ACC112 (cell line): ENCODE data around the gene HOXA6.

Experiments
- H2AFZ ChIP-seq: fragments of 200-600 bp; sonication (generic); one replicate; pipeline ENCODE4 v1.6.0; 2017; ENCODE audit warnings: antibody characterized with exemption, low read length; ENCODE audit not compliant: unreplicated experiment
- H3K27ac ChIP-seq: fragments of 200-600 bp; sonication (generic); 2 replicates; pipeline ENCODE4 v1.5.1; 2014; ENCODE audit warnings: low read depth, mild to moderate bottlenecking, antibody characterized with exemption, low read length, moderate library complexity
- H3K27me3 ChIP-seq: fragments of 200-600 bp; sonication (generic); 2 replicates; pipeline ENCODE4 v1.6.1; 2014; ENCODE audit warnings: mild to moderate bottlenecking, antibody characterized with exemption, low read length, moderate library complexity, mixed read lengths; ENCODE audit not compliant: insufficient read depth
- H3K36me3 ChIP-seq: fragments of 200-600 bp; sonication (generic); 2 replicates; pipeline ENCODE4 v1.6.1; 2016; ENCODE audit warnings: mild to moderate bottlenecking, antibody characterized with exemption, low read length, moderate library complexity, mixed read lengths; ENCODE audit not compliant: insufficient read depth
- H3K4me1 ChIP-seq: fragments of 200-600 bp; sonication (generic); one replicate; pipeline ENCODE4 v1.6.1; 2016; ENCODE audit warnings: low read length, mixed read lengths; ENCODE audit not compliant: insufficient read depth, unreplicated experiment, control insufficient read depth
- H3K4me3 ChIP-seq: fragments of 200-600 bp; sonication (generic); 2 replicates; pipeline ENCODE4 v1.5.1; 2014; ENCODE audit warnings: mild to moderate bottlenecking, low read depth, low read length
- H3K79me2 ChIP-seq: fragments of 200-600 bp; sonication (generic); one replicate; pipeline ENCODE4 v1.6.0; 2016; ENCODE audit warnings: low read length; ENCODE audit not compliant: control insufficient read depth, unreplicated experiment, insufficient read depth

HOXA6 gene

DNA sequence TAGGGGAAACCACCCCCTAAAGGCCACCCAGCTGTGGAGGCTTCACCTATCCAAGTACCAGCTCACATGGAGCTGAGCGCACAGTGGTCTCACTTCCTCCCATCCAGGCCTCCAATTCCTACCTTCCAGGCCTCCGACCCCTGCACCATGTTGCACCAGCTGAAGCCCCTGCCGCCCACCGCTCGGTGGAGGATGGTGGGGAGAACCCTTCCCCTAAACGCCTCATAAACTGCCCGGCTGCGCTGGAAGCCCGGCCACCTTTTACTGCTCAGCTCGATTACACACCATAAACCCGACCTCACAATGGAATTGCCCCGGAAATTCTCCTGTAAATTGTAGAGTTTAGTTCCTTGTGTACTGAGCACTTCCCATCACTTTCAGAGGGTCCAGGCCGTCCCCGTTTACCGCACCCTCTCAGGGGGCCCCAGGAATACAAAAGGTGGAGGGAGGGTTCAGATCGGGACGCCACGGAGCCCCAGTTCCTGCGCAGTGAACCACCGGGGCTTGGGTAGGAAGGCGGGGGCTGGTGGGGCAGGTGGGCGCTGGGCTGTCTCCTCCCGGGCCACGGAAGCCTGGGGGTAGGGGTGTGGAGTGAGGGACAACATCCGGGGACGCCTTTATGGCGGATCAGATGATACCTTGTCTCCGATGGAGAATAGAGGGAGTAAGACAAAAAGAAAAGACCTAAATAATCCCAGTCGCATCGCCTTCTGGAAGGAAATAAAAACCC, 10.3 kb upstream of the HOXA6 start:
- Histone ChIP-seq H3K79me2 (no peaks in the 10 kb centered on the region), H2AFZ (no peak overlapping the region), H3K36me3 (no peaks in the 10 kb centered on the region), H3K4me1 (no peaks in the 10 kb centered on the region), H3K27ac (no peak overlapping the region), H3K4me3 (no peak overlapping the region), H3K27me3 (peaks cover 95% of the 10 kb centered on the region)

- Histone ChIP-seq H2AFZ (no peak overlapping the region), H3K36me3 (no peaks in the 10 kb centered on the region), H3K4me3 (no peak overlapping the region), H3K79me2 (no peaks in the 10 kb centered on the region), H3K27me3 (peaks cover 95% of the 10 kb centered on the region), H3K4me1 (no peaks in the 10 kb centered on the region), H3K27ac (no peak overlapping the region)
Observed at GRCh38 chr7:27156916-27157701, 9.5 kb upstream of the HOXA6 start.

DNA sequence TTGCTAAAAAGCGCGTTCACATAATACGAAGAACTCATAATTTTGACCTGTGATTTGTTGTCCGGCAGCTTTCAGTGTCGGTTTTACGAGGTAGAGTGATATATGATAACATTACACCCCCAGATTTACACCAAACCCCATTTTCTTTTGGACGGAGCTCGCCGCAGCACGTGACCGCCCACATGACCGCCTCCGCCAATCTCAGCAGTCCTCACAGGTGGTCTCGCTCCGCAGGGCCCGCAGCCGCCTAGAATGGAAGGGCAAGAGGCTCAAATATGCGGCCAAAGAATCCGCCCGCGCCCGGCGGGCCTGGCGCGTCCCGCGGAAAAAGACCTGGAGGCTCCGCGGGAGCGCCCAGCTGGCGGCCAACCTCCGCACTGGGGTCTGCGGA, 8.9 kb upstream of the HOXA6 start, which contains the start of gene HOXA7:
TSS of gene HOXA7 (minus strand) at position 168 of the 391 bp plus-strand sequence. CDS start at position 38, 130 bp downstream.
- H3K4me3 ChIP-seq = peak within 1 kb of the TSS; percentile 36; the same call in 1 of the 2 replicates
- peaks cover 97% of the 10 kb centered on the region for H3K27me3 ChIP-seq
- H3K4me1 ChIP-seq = no peaks in the 10 kb centered on the region
- no peaks in the 10 kb centered on the region for H3K79me2 ChIP-seq
- no peak within 1 kb of the TSS for H3K27ac ChIP-seq
- H3K36me3 ChIP-seq = no peaks in the 10 kb centered on the region
- H2AFZ ChIP-seq = no peak within 1 kb of the TSS

- Histone ChIP-seq H3K36me3 (no peaks in the 10 kb centered on the region), H3K27me3 (peaks cover 99% of the 10 kb centered on the region), H2AFZ (no peak overlapping the region), H3K79me2 (no peaks in the 10 kb centered on the region), H3K27ac (no peak overlapping the region), H3K4me1 (no peaks in the 10 kb centered on the region), H3K4me3 (peak overlapping the region; percentile 36; the same call in 1 of the 2 replicates)
Observed at GRCh38 chr7:27155816-27156507, 8.4 kb upstream of the HOXA6 start.

GRCh38 chr7:27154901-27155815, 7.6 kb upstream of the HOXA6 start:
- H3K27ac ChIP-seq = no peak overlapping the region
- no peaks in the 10 kb centered on the region for H3K79me2 ChIP-seq
- peaks cover 98% of the 10 kb centered on the region for H3K27me3 ChIP-seq
- H3K4me1 ChIP-seq = no peaks in the 10 kb centered on the region
- no peaks in the 10 kb centered on the region for H3K36me3 ChIP-seq
- no peak overlapping the region for H2AFZ ChIP-seq
- peak overlapping the region; percentile 63; the same call in 1 of the 2 replicates for H3K4me3 ChIP-seq

- no peak overlapping the region for H2AFZ ChIP-seq
- peak overlapping the region; percentile 63; the same call in 1 of the 2 replicates for H3K4me3 ChIP-seq
- no peaks in the 10 kb centered on the region for H3K36me3 ChIP-seq
- H3K79me2 ChIP-seq = no peaks in the 10 kb centered on the region
- peaks cover 98% of the 10 kb centered on the region for H3K27me3 ChIP-seq
- H3K27ac ChIP-seq = no peak overlapping the region
- no peaks in the 10 kb centered on the region for H3K4me1 ChIP-seq
Observed at GRCh38 chr7:27154369-27154768, 6.8 kb upstream of the HOXA6 start.

- no peak overlapping the region for H2AFZ ChIP-seq
- H3K79me2 ChIP-seq = no peaks in the 10 kb centered on the region
- no peak overlapping the region for H3K4me3 ChIP-seq
- no peak overlapping the region for H3K27ac ChIP-seq
- no peaks in the 10 kb centered on the region for H3K36me3 ChIP-seq
- H3K4me1 ChIP-seq = no peaks in the 10 kb centered on the region
- H3K27me3 ChIP-seq = peaks cover 98% of the 10 kb centered on the region
Observed at GRCh38 chr7:27153526-27153925, 6.0 kb upstream of the HOXA6 start.

DNA sequence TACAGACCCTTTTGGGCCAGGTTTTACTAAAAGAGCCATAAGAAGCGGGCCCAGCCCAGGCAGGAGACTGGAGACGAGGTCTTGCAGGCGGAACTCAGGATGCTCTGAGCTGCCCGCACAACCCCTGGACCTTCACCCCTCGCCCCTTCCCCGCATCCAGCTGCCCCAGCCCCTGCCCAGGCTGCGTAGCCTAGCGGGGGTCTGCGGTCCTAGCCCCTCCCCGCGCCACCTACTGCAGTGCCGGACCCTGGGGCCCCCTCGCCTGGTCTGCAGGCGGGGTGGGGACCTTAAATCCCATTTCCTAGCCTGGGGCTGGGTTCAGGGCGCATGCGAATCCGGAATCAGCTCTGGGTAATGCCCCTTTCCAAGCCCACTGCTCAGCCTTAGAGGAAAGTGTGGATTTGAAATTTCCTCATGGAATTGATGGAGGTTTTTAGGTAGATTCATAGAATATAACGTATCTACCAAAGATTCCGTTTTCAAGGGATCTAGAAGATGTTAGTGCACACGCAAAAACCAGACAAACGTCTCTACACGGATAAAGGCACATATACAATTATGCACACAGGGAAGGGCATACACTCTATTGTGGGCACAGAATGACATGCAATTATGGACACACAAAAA, 5.4 kb upstream of the HOXA6 start:
- peaks cover 98% of the 10 kb centered on the region for H3K27me3 ChIP-seq
- H2AFZ ChIP-seq = no peak overlapping the region
- no peaks in the 10 kb centered on the region for H3K36me3 ChIP-seq
- no peaks in the 10 kb centered on the region for H3K4me1 ChIP-seq
- H3K79me2 ChIP-seq = no peaks in the 10 kb centered on the region
- no peak overlapping the region for H3K27ac ChIP-seq
- H3K4me3 ChIP-seq = no peak overlapping the region

GRCh38 chr7:27151931-27152815, 4.6 kb upstream of the HOXA6 start, which contains the start of gene HOXA3:
Gene HOXA3, minus strand, starts transcription at chr7:27152583. Its CDS starts 41,943 bp downstream, at chr7:27110640.
- H3K4me3 ChIP-seq = no peak within 1 kb of the TSS; the same call in 1 of the 2 replicates
- no peaks in the 10 kb centered on the region for H3K4me1 ChIP-seq
- H3K79me2 ChIP-seq = no peaks in the 10 kb centered on the region
- H3K27ac ChIP-seq = no peak within 1 kb of the TSS
- H2AFZ ChIP-seq = no peak within 1 kb of the TSS
- no peaks in the 10 kb centered on the region for H3K36me3 ChIP-seq
- H3K27me3 ChIP-seq = peaks cover 98% of the 10 kb centered on the region
